ENCODE data around the gene ALMS1. TPM values are rescaled to one million over a fixed set of nuclear protein-coding genes. Genes with fewer than 3 reads are reported as not detected.

Gene ALMS1
- total and polyA plus RNA-seq, 12 donors = 6.2 to 33.3 (median 12.0) TPM

- no peak for TF ChIP-seq POLR2A (IDR thresholded peaks at IDR 0.05)
- TF ChIP-seq CTCF (IDR thresholded peaks at IDR 0.05) = no peak
- Histone ChIP-seq H3K36me3 (replicated peaks in 1 of 2) (no peaks in the 10 kb centered on the region), H3K4me3 (no peak overlapping the region), H3K9me3 (replicated peaks in 1 of 3) (no peaks in the 10 kb centered on the region), H3K27me3 (no peaks in the 10 kb centered on the region), H3K27ac (no peak overlapping the region), H3K4me1 (replicated peaks in 1 of 2) (no peaks in the 10 kb centered on the region)
- no peak for DNase-seq
- WGBS, 4 donors = 75 to 83% (median 79%) methylated on average over 3 of the region's 3 CpGs
- intact Hi-C loops (cut with DNase I) = no loop called here
Observed at GRCh38 chr2:73426176-73426575, 40.5 kb downstream of the ALMS1 start.

GRCh38 chr2:73436019-73436418 lies 50.4 kb downstream of the ALMS1 start:
- Histone ChIP-seq H3K9me3 (replicated peaks in 1 of 3) (peaks cover 0 to 13% (median 4%) of the 10 kb centered on the region in 3 donors), H3K4me1 (replicated peaks in 1 of 2) (no peaks in the 10 kb centered on the region), H3K4me3 (no peak overlapping the region), H3K36me3 (replicated peaks in 1 of 2) (no peaks in the 10 kb centered on the region), H3K27me3 (no peaks in the 10 kb centered on the region), H3K27ac (no peak overlapping the region)
- WGBS, 4 donors = 95 to 100% (median 97%) methylated on average over 1 of the region's 1 CpG
- intact Hi-C loops (cut with DNase I) = no loop called here
- no peak for DNase-seq
- TF ChIP-seq CTCF (IDR thresholded peaks at IDR 0.05) = no peak
- TF ChIP-seq POLR2A (IDR thresholded peaks at IDR 0.05) = no peak

- intact Hi-C loops (cut with DNase I) = no loop called here
- H3K36me3 ChIP-seq (replicated peaks in 1 of 2) = peaks cover 0 to 14% of the 10 kb centered on the region in 2 donors
Observed at GRCh38 chr2:73444202-73444601, 58.6 kb downstream of the ALMS1 start.

DNA sequence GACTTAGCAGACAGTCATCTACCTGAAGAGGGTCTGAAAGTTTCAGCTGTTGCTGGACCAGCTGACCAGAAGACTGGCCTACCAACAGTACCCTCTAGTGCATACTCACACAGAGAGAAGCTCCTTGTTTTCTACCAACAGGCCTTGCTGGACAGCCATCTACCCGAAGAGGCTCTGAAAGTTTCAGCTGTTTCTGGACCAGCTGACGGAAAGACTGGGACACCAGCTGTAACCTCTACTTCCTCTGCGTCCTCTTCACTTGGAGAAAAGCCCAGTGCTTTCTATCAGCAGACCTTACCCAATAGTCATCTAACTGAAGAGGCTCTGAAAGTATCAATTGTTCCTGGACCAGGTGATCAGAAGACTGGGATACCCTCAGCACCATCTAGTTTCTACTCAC lies 63.2 kb downstream of the ALMS1 start:
- H3K27me3 ChIP-seq = no peaks in the 10 kb centered on the region
- H3K4me3 ChIP-seq = no peak overlapping the region
- TF ChIP-seq POLR2A (IDR thresholded peaks at IDR 0.05) (no peak), CTCF (IDR thresholded peaks at IDR 0.05) (no peak)
- H3K36me3 ChIP-seq (replicated peaks in 1 of 2) = peaks cover 0 to 17% of the 10 kb centered on the region in 2 donors
- no peaks in the 10 kb centered on the region for H3K9me3 ChIP-seq (replicated peaks in 1 of 3)
- H3K27ac ChIP-seq = no peak overlapping the region
- H3K4me1 ChIP-seq (replicated peaks in 1 of 2) = no peaks in the 10 kb centered on the region
- DNase-seq = no peak
- intact Hi-C loops (cut with DNase I) = no loop called here
- WGBS, 4 donors = 89 to 100% (median 96%) methylated on average over 2 to 3 of the region's 3 CpGs

More at GRCh38 chr2:73444202-73444601, 58.6 kb downstream of the ALMS1 start:
- TF ChIP-seq CTCF (IDR thresholded peaks at IDR 0.05) = no peak
- no peak for TF ChIP-seq POLR2A (IDR thresholded peaks at IDR 0.05)
- Histone ChIP-seq H3K27me3 (no peaks in the 10 kb centered on the region), H3K9me3 (replicated peaks in 1 of 3) (no peaks in the 10 kb centered on the region), H3K4me1 (replicated peaks in 1 of 2) (no peaks in the 10 kb centered on the region), H3K4me3 (no peak overlapping the region), H3K27ac (no peak overlapping the region)
- 93 to 96% (median 93%) methylated on average over 3 of the region's 3 CpGs for WGBS, 4 donors
- no peak for DNase-seq

Data from adrenal gland (tissue), 12 donors.